Bronchial epithelial cell (primary cell): Measurements from ENCODE around the gene PTK7. TPM values are rescaled to one million over a fixed set of nuclear protein-coding genes. Genes with fewer than 3 reads are reported as not detected.
A peak's percentile ranks its signal among the peaks of the same experiment; 100 is the strongest.

Source experiments
- DNase-seq: peaks from one replicate; pipeline ENCODE4 v3.0.0-alpha.2; 2010; ENCODE audit warnings: low read depth
- FAIRE-seq: peaks from 2 replicates; lab custom pipeline; 2011; peaks lifted over from hg19 to GRCh38; lab: Jason Lieb, UNC
- H3K27me3 ChIP-seq: 2 replicates; pipeline ENCODE4 v1.5.1; 2011; ENCODE audit warnings: low read length; ENCODE audit not compliant: control insufficient read depth, insufficient read depth
- H3K36me3 ChIP-seq: 2 replicates; pipeline ENCODE4 v1.5.1; 2011; ENCODE audit warnings: low read length; ENCODE audit not compliant: control insufficient read depth, insufficient read depth
- H3K4me3 ChIP-seq: 2 replicates; pipeline ENCODE4 v1.5.1; 2011; ENCODE audit warnings: mild to moderate bottlenecking, low read depth, low read length, control low read depth
- total RNA-seq: library from RNA; depleted of rRNA; stranded (reverse); fragments of >200 nt; gene quantifications from 2 replicates; pipeline ENCODE4 v1.2.1, GENCODE V29; 2014
- TF ChIP-seq, protein P1 (sequence below): IDR thresholded peaks from 2 replicates; pipeline ENCODE4 v1.5.1; 2011; ENCODE audit warnings: mild to moderate bottlenecking, moderate library complexity, low read length, control low read depth, inconsistent platforms; ENCODE audit not compliant: insufficient read depth, severe bottlenecking

Gene PTK7
- total RNA-seq, 1 donor from 2014 or later: 53.2 TPM

DNA sequence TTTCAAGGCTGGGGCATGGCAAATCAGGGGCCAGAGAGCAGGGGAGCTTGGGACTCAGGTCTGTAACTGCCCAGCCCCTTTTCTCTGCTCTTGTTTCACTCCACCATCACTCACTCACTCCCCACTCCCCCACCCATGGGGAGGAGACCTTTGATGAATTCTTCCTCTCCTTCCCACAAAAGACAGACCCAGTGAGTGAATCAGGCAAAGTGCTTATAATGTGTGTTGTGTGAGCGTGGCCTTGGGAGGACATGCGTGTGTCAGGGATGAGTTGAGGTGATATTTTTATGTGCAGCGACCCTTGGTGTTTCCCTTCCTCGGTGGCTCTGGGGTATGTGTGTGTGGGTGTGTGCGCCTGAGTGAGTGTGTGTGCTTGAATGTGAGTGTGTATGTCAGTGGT, 104.9 kb downstream of the PTK7 start:
- H3K36me3 ChIP-seq: peaks cover 23% of the 10 kb centered on the region
- DNase-seq (no peak), FAIRE-seq (no peak)

DNA sequence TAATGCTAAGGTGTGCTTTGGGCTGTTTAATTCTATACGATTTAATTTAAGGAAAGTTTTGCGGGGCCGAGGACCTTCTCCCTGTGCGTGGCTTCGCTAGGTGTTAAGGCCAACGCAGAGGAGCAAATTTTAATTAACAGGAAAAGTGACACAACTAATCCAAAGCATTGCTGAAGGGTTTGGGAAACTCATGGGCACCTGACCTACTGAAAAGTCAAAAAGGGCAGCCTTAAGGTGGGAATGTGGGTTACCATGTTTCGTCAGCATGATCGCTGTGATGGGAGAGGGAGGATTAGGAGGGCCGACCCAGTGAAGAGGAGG, 105.5 kb downstream of the PTK7 start:
- peak overlapping the region; percentile 77 for H3K4me3 ChIP-seq
- TF ChIP-seq, protein P1, sequence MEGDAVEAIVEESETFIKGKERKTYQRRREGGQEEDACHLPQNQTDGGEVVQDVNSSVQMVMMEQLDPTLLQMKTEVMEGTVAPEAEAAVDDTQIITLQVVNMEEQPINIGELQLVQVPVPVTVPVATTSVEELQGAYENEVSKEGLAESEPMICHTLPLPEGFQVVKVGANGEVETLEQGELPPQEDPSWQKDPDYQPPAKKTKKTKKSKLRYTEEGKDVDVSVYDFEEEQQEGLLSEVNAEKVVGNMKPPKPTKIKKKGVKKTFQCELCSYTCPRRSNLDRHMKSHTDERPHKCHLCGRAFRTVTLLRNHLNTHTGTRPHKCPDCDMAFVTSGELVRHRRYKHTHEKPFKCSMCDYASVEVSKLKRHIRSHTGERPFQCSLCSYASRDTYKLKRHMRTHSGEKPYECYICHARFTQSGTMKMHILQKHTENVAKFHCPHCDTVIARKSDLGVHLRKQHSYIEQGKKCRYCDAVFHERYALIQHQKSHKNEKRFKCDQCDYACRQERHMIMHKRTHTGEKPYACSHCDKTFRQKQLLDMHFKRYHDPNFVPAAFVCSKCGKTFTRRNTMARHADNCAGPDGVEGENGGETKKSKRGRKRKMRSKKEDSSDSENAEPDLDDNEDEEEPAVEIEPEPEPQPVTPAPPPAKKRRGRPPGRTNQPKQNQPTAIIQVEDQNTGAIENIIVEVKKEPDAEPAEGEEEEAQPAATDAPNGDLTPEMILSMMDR: no peak
- DNase-seq: peak; percentile 5
- H3K36me3 ChIP-seq: peaks cover 18% of the 10 kb centered on the region
- no peak for FAIRE-seq
- no peaks in the 10 kb centered on the region for H3K27me3 ChIP-seq

More for the DNA sequence above, 104.9 kb downstream of the PTK7 start:
- TF ChIP-seq, protein P1: no peak
- no peaks in the 10 kb centered on the region for H3K27me3 ChIP-seq
- H3K4me3 ChIP-seq: no peak overlapping the region

DNA sequence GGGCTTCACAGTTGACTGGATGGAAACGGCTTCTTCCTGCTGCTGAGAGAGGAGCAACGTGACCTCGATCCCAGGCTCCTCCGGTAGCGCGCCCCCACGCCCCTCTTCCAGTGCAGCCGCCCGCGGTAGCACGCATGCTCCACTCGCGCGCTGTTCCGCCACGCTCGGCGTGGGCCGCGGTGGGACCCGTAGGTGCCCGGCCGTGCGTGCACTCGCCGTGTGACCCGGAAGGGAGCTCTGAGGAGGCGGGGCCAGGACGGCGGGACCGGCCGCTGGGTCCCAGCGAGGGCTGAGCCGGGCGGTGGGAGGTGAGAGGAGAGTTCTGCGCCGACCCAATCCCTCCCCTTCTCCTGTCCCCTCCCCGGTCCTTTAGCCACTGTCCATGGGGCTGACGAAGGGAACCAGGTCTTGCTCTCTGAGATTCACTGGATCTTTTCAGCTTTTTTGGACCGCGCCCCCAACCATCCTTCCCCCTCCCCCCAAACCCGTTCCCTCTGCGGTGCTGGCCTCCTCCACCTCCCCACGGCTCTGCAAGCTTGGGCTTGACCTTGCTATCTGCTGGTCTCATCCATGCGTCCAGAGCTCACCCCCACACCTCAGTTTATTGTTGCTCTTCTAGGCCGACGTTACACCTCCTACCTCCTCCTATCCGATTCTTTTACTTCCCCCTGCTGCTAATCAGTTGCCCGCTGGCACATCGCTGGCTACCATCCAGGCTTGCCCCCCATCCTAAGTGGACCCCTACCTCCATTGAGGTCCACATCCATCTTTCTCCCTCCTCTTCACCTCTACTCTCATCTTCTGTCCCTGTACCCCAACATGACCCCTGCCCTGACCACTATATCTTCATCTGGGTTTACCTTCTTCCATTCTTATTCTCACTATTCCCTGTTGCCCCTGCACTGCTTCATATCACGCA, 106.1 kb downstream of the PTK7 start, which contains the start of gene CUL9:
Gene CUL9, plus strand, starts transcription at position 255 of the 919 bp plus-strand sequence. CDS start 2,115 bp downstream, outside the sequence.
- H3K4me3 ChIP-seq: peak within 1 kb of the TSS; percentile 77
- H3K27me3 ChIP-seq: no peaks in the 10 kb centered on the region
- FAIRE-seq: no peak
- peaks cover 16% of the 10 kb centered on the region for H3K36me3 ChIP-seq
- DNase-seq: peak; percentile 33
- TF ChIP-seq, protein P1: no peak

DNA sequence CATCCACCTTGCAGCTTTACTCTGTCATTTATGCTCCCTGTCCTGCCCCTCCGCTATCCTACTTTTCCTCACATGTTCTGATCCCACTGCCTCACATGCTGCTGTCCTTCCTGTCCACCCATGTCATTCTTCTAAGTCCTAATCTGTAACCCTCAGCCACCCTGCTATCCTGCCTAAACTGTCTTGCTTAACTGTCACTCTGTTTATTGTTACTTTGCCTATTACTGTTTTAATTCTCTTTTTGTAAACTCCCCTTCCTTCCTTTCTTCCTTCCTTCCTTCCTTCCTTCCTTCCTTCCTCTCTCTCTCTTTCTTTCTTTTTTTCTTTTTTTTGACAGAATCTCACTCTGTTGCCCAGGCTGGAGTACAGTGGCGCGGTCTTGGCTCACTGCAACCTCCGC, 107.3 kb downstream of the PTK7 start:
- DNase-seq: no peak
- FAIRE-seq: no peak
- H3K36me3 ChIP-seq: peaks cover 15% of the 10 kb centered on the region
- H3K27me3 ChIP-seq: no peaks in the 10 kb centered on the region
- TF ChIP-seq, protein P1: no peak
- no peak overlapping the region for H3K4me3 ChIP-seq

DNA sequence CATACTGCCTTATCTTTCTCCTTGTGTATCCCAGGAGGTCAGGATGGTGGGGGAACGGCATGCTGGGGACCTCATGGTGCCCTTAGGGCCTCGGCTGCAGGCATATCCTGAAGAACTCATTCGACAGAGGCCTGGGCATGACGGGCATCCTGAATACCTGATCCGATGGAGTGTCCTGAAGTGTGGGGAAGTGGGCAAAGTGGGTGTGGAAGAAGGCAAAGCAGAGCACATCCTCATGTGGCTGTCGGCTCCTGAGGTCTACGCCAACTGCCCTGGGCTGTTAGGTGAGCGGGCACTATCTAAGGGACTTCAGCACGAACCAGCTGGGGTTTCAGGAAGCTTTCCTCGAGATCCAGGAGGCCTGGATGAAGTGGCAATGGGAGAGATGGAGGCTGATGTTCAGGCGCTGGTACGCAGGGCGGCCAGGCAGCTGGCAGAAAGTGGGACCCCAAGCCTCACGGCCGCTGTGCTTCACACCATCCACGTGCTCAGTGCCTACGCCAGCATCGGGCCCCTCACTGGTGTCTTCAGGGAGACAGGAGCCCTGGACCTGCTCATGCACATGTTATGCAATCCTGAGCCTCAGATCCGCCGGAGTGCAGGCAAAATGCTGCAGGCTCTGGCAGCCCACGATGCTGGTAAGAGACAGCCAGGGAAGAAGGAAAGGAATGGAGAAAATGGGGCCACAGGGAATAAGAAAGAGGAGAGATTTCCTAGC, 108.3 kb downstream of the PTK7 start:
- FAIRE-seq: no peak
- peaks cover 8% of the 10 kb centered on the region for H3K36me3 ChIP-seq
- no peaks in the 10 kb centered on the region for H3K27me3 ChIP-seq
- no peak overlapping the region for H3K4me3 ChIP-seq
- no peak for DNase-seq
- TF ChIP-seq, protein P1: no peak
